NCI-H1048 (cell line): Measurements from ENCODE around the gene NAGLU.

ENCODE experiments used
- DNase-seq: peaks from one replicate; lab custom pipeline; 2025; lab: John Stamatoyannopoulos, UW

The NAGLU gene

GRCh38 chr17:42536048-42536371 is at the start of gene NAGLU:
Gene NAGLU, plus strand, starts transcription at chr17:42536241. Its CDS starts 32 bp downstream, at chr17:42536273.
- peak; percentile 75 for DNase-seq

- no peak for DNase-seq
Measured at GRCh38 chr17:42488032-42488431, 48.0 kb upstream of the NAGLU start.

GRCh38 chr17:42493319-42493718 is 42.7 kb upstream of the NAGLU start:
- no peak for DNase-seq

GRCh38 chr17:42494673-42495072 is 41.4 kb upstream of the NAGLU start:
- no peak for DNase-seq

GRCh38 chr17:42498828-42499227 is 37.2 kb upstream of the NAGLU start:
- DNase-seq: no peak

- DNase-seq: no peak
Measured at GRCh38 chr17:42502091-42502490, 34.0 kb upstream of the NAGLU start.

GRCh38 chr17:42502926-42503325 is 33.1 kb upstream of the NAGLU start:
- DNase-seq: no peak

- no peak for DNase-seq
Measured at GRCh38 chr17:42507671-42508070, 28.4 kb upstream of the NAGLU start.

- no peak for DNase-seq
Measured at GRCh38 chr17:42508426-42509165, 27.4 kb upstream of the NAGLU start.

- DNase-seq: no peak
Measured at GRCh38 chr17:42509409-42509808, 26.6 kb upstream of the NAGLU start.

- DNase-seq: no peak
Measured at GRCh38 chr17:42509841-42510240, 26.2 kb upstream of the NAGLU start.

- no peak for DNase-seq
Measured at GRCh38 chr17:42512246-42512645, 23.8 kb upstream of the NAGLU start.

GRCh38 chr17:42512733-42513251 is 23.2 kb upstream of the NAGLU start:
- DNase-seq: no peak

- DNase-seq: no peak
Measured at GRCh38 chr17:42513686-42514085, 22.4 kb upstream of the NAGLU start.

- DNase-seq: no peak
Measured at GRCh38 chr17:42514279-42514678, 21.8 kb upstream of the NAGLU start.

- no peak for DNase-seq
Measured at GRCh38 chr17:42514867-42515266, 21.2 kb upstream of the NAGLU start.

- no peak for DNase-seq
Measured at GRCh38 chr17:42517516-42517915, 18.5 kb upstream of the NAGLU start.

- no peak for DNase-seq
Measured at GRCh38 chr17:42518046-42518754, 17.8 kb upstream of the NAGLU start.

GRCh38 chr17:42518755-42519545 is 17.1 kb upstream of the NAGLU start:
- no peak for DNase-seq

GRCh38 chr17:42519546-42520491 is 16.2 kb upstream of the NAGLU start:
- DNase-seq: no peak

GRCh38 chr17:42520540-42520951 is 15.5 kb upstream of the NAGLU start:
- DNase-seq: no peak

- DNase-seq: no peak
Measured at GRCh38 chr17:42521036-42521435, 15.0 kb upstream of the NAGLU start.
